ENCODE measurements around the gene PDGFB.

DNA sequence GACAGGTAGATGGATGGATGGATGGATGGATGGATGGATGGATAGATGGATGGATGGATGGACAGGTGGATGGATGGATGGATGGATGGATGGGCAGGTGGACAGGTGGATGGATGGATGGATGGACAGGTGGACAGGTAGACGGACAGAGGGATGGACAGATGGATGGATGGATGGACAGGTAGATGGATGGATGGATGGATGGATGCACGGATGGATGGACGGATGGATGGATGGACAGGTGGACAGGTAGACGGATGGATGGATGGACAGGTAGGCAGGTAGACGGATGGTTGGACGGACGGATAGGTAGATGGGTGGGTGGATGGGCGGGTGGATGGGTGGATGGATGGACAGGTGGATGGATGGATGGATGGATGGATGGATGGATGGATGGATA lies 24.3 kb downstream of the PDGFB start:
- TF ChIP-seq, protein P1, sequence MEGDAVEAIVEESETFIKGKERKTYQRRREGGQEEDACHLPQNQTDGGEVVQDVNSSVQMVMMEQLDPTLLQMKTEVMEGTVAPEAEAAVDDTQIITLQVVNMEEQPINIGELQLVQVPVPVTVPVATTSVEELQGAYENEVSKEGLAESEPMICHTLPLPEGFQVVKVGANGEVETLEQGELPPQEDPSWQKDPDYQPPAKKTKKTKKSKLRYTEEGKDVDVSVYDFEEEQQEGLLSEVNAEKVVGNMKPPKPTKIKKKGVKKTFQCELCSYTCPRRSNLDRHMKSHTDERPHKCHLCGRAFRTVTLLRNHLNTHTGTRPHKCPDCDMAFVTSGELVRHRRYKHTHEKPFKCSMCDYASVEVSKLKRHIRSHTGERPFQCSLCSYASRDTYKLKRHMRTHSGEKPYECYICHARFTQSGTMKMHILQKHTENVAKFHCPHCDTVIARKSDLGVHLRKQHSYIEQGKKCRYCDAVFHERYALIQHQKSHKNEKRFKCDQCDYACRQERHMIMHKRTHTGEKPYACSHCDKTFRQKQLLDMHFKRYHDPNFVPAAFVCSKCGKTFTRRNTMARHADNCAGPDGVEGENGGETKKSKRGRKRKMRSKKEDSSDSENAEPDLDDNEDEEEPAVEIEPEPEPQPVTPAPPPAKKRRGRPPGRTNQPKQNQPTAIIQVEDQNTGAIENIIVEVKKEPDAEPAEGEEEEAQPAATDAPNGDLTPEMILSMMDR (IDR thresholded peaks at IDR 0.05; ENCODE audit: low read length), result no peak
- no peak for TF ChIP-seq EZH2 (IDR thresholded peaks at IDR 0.05; ENCODE audit: borderline replicate concordance, low read length)
